Esophagus squamous epithelium (tissue), 4 donors: ENCODE results near the gene ZNF891.

ENCODE experiments used
- CTCF ChIP-seq, 6 experiments: fragments of 450-650 bp in 4 of 6; fragments of 200-600 bp in 2 of 6; sonication (generic) in 2 of 6; IDR thresholded peaks; one replicate each; pipeline ENCODE4 v1.5.1; 2016 to 2019; ENCODE audit warnings: antibody characterized with exemption in 6 of 6, mild to moderate bottlenecking in 4 of 6, moderate library complexity in 4 of 6
- POLR2A ChIP-seq, 4 donors: fragments of 450-650 bp; IDR thresholded peaks; one replicate each; pipeline ENCODE4 v1.6.1; 2017; ENCODE audit warnings: antibody characterized with exemption in 4 of 4, mild to moderate bottlenecking in 4 of 4, moderate library complexity in 3 of 4

- no peak for TF ChIP-seq CTCF (IDR thresholded peaks at IDR 0.05)
- no peak for TF ChIP-seq POLR2A (IDR thresholded peaks at IDR 0.05)
Observed at GRCh38 chr12:133135747-133136146, 5.7 kb upstream of the ZNF891 start.
